Vagina (tissue), 2 donors: ENCODE results near the gene ZNF503. TPM values are rescaled to one million over a fixed set of nuclear protein-coding genes. Genes with fewer than 3 reads are reported as not detected.
A peak's percentile ranks its signal among the peaks of the same experiment; 100 is the strongest.

Experiments used
- DNase-seq, 2 donors: peaks; one replicate each; pipeline ENCODE4 v3.0.0-alpha.2; 2017; ENCODE audit errors: extremely low spot score in 2 of 2
- H3K27ac ChIP-seq: fragments of 200-600 bp; sonication (generic); one replicate; pipeline ENCODE4 v1.5.1; 2019
- H3K27me3 ChIP-seq: fragments of 200-600 bp; sonication (generic); one replicate; pipeline ENCODE4 v1.5.1; 2019
- H3K36me3 ChIP-seq, 2 donors: fragments of 200-600 bp; sonication (generic); one replicate each; pipeline ENCODE4 v1.5.1; 2017 to 2019
- H3K4me1 ChIP-seq: fragments of 200-600 bp; sonication (generic); one replicate; pipeline ENCODE4 v1.5.1; 2019
- H3K4me3 ChIP-seq, 2 donors: fragments of 200-600 bp; sonication (generic); 1 replicate in 1 of 2; 2 replicates in 1 of 2; pipeline ENCODE4 v1.5.1; 2016 to 2019
- H3K9me3 ChIP-seq: fragments of 200-600 bp; sonication (generic); one replicate; pipeline ENCODE4 v1.5.1; 2019
- CTCF ChIP-seq, 3 experiments: fragments of 450-650 bp in 2 of 3; fragments of 200-600 bp in 1 of 3; sonication (generic) in 1 of 3; IDR thresholded peaks; one replicate each; pipeline ENCODE4 v1.5.1; 2017 to 2019; ENCODE audit warnings: antibody characterized with exemption in 3 of 3, mild to moderate bottlenecking in 2 of 3, moderate library complexity in 2 of 3
- POLR2A ChIP-seq, 2 donors: fragments of 450-650 bp; IDR thresholded peaks; one replicate each; pipeline ENCODE4 v1.6.1; 2017; ENCODE audit warnings: antibody characterized with exemption in 2 of 2, mild to moderate bottlenecking in 2 of 2, moderate library complexity in 2 of 2
- POLR2AphosphoS5 ChIP-seq, 2 donors: sonication (generic); formaldehyde crosslinking; IDR thresholded peaks; one replicate each; pipeline ENCODE4 v1.9.0; 2017; ENCODE audit warnings: antibody characterized with exemption in 2 of 2, mild to moderate bottlenecking in 2 of 2, low read depth in 1 of 2; ENCODE audit not compliant: insufficient read depth in 1 of 2
- intact Hi-C: fragments of 100-400 bp; cut with DNase I; formaldehyde crosslinking; loops from one replicate; pipeline ENCODE4 v1.15.1; 2023
- total RNA-seq: library from RNA; depleted of rRNA; stranded (reverse); fragments of >200 nt; gene quantifications from one replicate; pipeline ENCODE4 v1.2.3, GENCODE V29; 2016

ZNF503 gene
- total RNA-seq, 1 donor from 2014 or later: 24.6 TPM

DNA sequence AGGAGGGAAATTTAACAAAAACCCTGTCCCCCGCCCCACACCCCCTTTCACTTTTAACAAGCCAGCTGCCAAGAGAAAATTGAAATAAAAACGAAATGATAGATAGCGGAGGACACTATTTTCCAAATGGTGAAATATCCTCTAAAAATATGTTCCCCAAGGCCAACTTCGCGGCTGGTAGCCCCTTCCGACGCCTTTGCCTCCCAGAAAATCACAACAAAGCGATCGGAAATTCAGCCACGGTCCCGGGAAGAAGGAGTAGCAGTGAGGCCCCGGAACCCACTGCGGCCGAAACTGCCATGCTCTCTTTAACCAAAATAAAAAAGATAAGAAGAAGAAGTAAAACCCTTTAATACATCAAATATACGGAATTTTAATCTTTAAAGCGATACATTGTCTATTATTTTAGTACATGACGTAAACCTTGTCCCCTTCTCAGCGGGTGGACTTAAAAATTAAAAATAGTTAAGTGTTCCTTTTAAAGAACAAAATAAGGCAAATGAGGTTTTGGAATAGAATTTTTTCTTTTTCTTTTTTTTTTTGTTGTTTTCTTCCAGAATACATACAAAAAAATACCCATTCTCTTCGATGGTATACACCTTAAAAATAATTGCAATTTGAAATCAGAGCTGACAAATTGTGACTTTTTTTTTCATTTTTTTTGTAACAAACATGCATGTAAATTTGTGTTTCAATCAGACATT is 3.9 kb downstream of the ZNF503 start:
- DNase-seq: no peak
- Histone ChIP-seq H3K27ac (peak overlapping the region; percentile 99), H3K4me1 (peaks cover 18% of the 10 kb centered on the region), H3K4me3 (peak overlapping the region; percentile 62 to 99), H3K9me3 (no peaks in the 10 kb centered on the region), H3K27me3 (no peaks in the 10 kb centered on the region), H3K36me3 (peaks cover 0 to 12% of the 10 kb centered on the region in 2 donors)
- intact Hi-C loops: loop anchor here (5.0 to 10.0 kb wide), 6 partner anchors 103 to 1607 kb away; no protein-coding TSS in a partner anchor
- no peak for TF ChIP-seq CTCF (IDR thresholded peaks at IDR 0.05)
- TF ChIP-seq POLR2AphosphoS5 (IDR thresholded peaks at IDR 0.05; ENCODE audit: insufficient read depth in 1 of 2, low read depth in 1 of 2): no peak
- no peak for TF ChIP-seq POLR2A (IDR thresholded peaks at IDR 0.05)

- no peak for TF ChIP-seq POLR2AphosphoS5 (IDR thresholded peaks at IDR 0.05; ENCODE audit: insufficient read depth in 1 of 2, low read depth in 1 of 2)
- no peak for TF ChIP-seq CTCF (IDR thresholded peaks at IDR 0.05)
- no peak for TF ChIP-seq POLR2A (IDR thresholded peaks at IDR 0.05)
- Histone ChIP-seq H3K36me3 (peaks cover 0 to 12% of the 10 kb centered on the region in 2 donors), H3K27me3 (no peaks in the 10 kb centered on the region), H3K9me3 (no peaks in the 10 kb centered on the region), H3K27ac (peak overlapping the region; percentile 99), H3K4me3 (peak overlapping the region; percentile 62 to 99), H3K4me1 (peaks cover 18% of the 10 kb centered on the region)
- intact Hi-C loops: loop anchor here (5.0 to 10.0 kb wide), 6 partner anchors 102 to 1608 kb away; no protein-coding TSS in a partner anchor
- no peak for DNase-seq
These were observed 4.7 kb downstream of the ZNF503 start for GRCh38 chr10:75396631-75397495.

DNA sequence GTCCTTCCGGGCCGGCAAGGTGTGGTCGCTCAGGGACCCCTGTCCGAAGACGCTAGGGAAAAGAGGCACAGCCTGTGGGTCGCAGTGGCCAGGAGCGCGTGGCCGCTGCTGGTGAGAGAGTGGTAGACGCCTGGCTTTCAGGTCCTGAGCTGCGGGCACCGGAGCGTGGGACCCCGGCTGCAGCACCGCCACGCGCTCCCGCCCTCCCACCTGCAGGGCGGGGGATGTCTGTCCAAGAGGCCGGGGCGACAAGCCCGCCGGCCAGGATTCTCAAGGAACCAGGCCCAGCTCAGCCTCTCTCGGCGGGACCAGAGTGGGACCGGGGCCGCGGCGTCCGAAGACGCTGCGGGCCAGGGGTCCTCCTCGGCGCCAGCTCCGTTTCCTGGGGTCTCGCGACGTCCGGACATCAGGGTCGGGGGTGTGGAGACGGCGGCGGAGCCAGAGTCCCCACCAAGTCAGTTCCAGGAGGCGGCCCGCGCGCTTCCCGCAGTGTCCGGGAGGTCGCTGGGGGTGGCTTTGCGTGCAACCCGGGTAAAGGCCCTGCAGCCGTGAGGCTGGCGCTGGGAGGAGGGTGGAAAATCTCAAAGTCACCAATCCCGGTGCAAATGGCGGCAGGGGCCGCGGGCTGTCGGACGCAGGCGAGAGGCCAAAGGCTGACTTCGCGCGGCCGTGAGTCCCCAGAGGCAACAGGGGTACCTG is 5.5 kb downstream of the ZNF503 start:
- Histone ChIP-seq H3K4me3 (peak overlapping the region; percentile 62 to 99), H3K36me3 (peaks cover 0 to 12% of the 10 kb centered on the region in 2 donors), H3K27me3 (no peaks in the 10 kb centered on the region), H3K9me3 (no peaks in the 10 kb centered on the region), H3K27ac (peak overlapping the region; percentile 99), H3K4me1 (peaks cover 18% of the 10 kb centered on the region)
- intact Hi-C loops: loop anchor here (5.0 to 10.0 kb wide), 6 partner anchors 101 to 1609 kb away; no protein-coding TSS in a partner anchor
- TF ChIP-seq POLR2AphosphoS5 (IDR thresholded peaks at IDR 0.05; ENCODE audit: insufficient read depth in 1 of 2, low read depth in 1 of 2) (peak in 1 of 2 donors; percentile 30), CTCF (IDR thresholded peaks at IDR 0.05) (no peak)
- DNase-seq: no peak

DNA sequence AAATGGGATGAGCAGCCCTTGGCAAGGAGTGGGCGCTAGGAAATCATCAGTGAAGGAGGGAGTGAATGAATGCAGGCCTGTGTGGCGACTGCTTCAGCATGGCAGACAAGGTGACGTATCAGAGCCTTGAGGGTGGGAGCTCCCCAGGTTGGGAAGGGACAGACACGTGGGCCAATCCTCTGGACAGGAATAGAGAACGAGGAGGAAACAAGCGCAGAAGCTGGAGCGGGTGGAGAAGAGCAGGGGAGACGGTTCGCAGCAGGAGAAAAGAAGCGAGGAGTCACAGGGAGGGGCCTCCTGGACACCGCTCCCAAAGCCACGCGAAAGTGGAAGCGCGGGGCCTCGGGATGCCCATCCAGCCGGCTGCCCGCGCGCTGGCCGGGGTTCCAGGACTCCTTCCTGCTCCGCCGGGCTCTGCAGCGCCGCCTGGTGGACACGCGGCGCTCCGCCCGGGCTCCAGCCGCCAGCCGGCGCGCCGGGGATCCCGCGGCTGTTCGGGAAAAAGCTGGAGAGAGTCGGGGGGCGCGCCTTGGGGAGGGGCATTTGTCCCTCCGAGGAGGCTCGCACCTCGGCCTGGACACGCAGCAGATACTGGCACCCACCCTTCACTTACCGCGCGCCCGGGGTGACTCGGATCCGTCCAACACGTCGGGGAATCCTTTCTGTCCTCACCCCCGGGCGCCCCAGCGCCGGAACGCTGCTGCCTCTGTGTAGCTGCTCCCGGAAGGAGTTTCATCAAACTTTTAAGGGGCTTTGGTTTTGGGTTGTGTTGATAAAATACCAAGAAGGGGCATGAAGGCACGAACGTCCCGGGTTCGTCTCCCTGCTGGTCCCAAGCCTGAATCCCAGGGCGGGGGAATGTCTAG is 6.3 kb downstream of the ZNF503 start:
- Histone ChIP-seq H3K4me1 (peaks cover 18% of the 10 kb centered on the region), H3K4me3 (peak overlapping the region; percentile 62 to 99), H3K9me3 (no peaks in the 10 kb centered on the region), H3K27ac (peak overlapping the region; percentile 99), H3K36me3 (peaks cover 0 to 12% of the 10 kb centered on the region in 2 donors), H3K27me3 (no peaks in the 10 kb centered on the region)
- intact Hi-C loops: loop anchor here (5.0 to 10.0 kb wide), 6 partner anchors 100 to 1610 kb away; no protein-coding TSS in a partner anchor
- TF ChIP-seq POLR2AphosphoS5 (IDR thresholded peaks at IDR 0.05; ENCODE audit: insufficient read depth in 1 of 2, low read depth in 1 of 2) (peak in 1 of 2 donors; percentile 51), POLR2A (IDR thresholded peaks at IDR 0.05) (no peak), CTCF (IDR thresholded peaks at IDR 0.05) (peak; percentile 84 to 92 (median 85))
- no peak for DNase-seq
